Left lung (tissue), 10 donors: ENCODE results near the gene CASP12. TPM values are rescaled to one million over a fixed set of nuclear protein-coding genes. Genes with fewer than 3 reads are reported as not detected.
A peak's percentile ranks its signal among the peaks of the same experiment; 100 is the strongest.

ENCODE experiments used
- ATAC-seq: fragments of 200-7000 bp; cut with Tn5 transposase; one replicate; pipeline ENCODE4 v1.9.1; 2020; ENCODE audit warnings: moderate library complexity
- DNase-seq, 4 donors: peaks; one replicate each; pipeline ENCODE4 v3.0.0-alpha.2; 2013 to 2020
- H3K27ac ChIP-seq, 2 donors: fragments of 200-600 bp; sonication (generic) in 1 of 2; one replicate each; pipeline versions ENCODE4 v1.5.0 to v1.8.0; 2020 to 2021
- H3K27me3 ChIP-seq, 2 donors: fragments of 200-600 bp; sonication (generic) in 1 of 2; one replicate each; pipeline versions ENCODE4 v1.5.0 to v1.8.0; 2020 to 2021
- H3K36me3 ChIP-seq, 2 donors: fragments of 200-600 bp; sonication (generic) in 1 of 2; one replicate each; pipeline versions ENCODE4 v1.5.0 to v1.8.0; 2020 to 2021
- H3K4me1 ChIP-seq, 2 donors: fragments of 200-600 bp; one replicate each; pipeline ENCODE4 v1.8.0; 2021
- H3K4me3 ChIP-seq, 2 donors: fragments of 200-600 bp; sonication (generic) in 1 of 2; one replicate each; pipeline versions ENCODE4 v1.5.0 to v1.8.0; 2020 to 2021; ENCODE audit warnings: mild to moderate bottlenecking in 1 of 2
- H3K9me3 ChIP-seq, 2 donors: fragments of 200-600 bp; sonication (generic) in 1 of 2; one replicate each; pipeline versions ENCODE4 v1.5.0 to v1.8.0; 2020 to 2021
- CTCF ChIP-seq, 2 donors: fragments of 200-600 bp; sonication (generic) in 1 of 2; IDR thresholded peaks; one replicate each; pipeline versions ENCODE4 v1.5.0 to v1.8.0; 2021; ENCODE audit warnings: antibody characterized with exemption in 2 of 2
- intact Hi-C, 2 donors: fragments of 100-400 bp; cut with DNase I; formaldehyde crosslinking; loops; one replicate each; pipeline versions ENCODE4 v1.11.2 to v1.14.2; 2022
- polyA plus RNA-seq, 6 donors: library from polyadenylated mRNA; unstranded; fragments of 120-200 nt; gene quantifications; one replicate each; pipeline ENCODE4 v1.2.1, GENCODE V29; 2013; ENCODE audit not compliant: insufficient read length in 6 of 6
- total RNA-seq, 2 donors: library from RNA; stranded (reverse); fragmentation: NEBNext Ultra II Directional; extraction: Animal tissue kit (Norgen Biotek cat#: 25700); gene quantifications; one replicate each; pipeline ENCODE4 v1.2.1, GENCODE V29; 2021
- donor health status: DM: no; HTN: yes; CAD: no.
- donor health status: DM: no; HTN: no; CAD: no.

Gene CASP12
- total and polyA plus RNA-seq, 8 donors = 0.61 to 1.2 (median 0.97) TPM

DNA sequence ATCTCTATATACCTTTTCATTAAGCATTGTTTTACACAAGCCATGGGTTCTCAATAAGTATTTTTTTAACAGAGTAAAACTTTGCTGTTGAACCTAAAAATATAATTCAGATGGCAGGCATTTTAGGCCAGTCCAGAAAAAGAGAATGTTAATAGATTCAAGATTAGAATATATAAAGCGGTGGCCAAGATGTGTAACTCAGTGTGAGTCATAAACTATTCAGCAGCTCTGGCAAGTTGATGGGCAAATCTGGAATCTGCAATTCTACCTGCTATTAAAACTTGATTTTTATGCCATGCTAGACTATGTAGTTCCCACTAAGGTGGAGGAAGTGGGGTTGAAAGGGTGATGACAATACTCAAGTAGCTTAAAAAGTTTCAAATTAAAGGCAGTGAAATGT lies 45.4 kb downstream of the CASP12 start:
- no peak for ATAC-seq
- Histone ChIP-seq H3K36me3 (no peaks in the 10 kb centered on the region), H3K27me3 (no peaks in the 10 kb centered on the region), H3K4me1 (no peaks in the 10 kb centered on the region), H3K27ac (no peak overlapping the region), H3K4me3 (no peak overlapping the region), H3K9me3 (no peaks in the 10 kb centered on the region)
- TF ChIP-seq CTCF (IDR thresholded peaks at IDR 0.05) = no peak
- intact Hi-C loops = no loop called here
- no peak for DNase-seq

DNA sequence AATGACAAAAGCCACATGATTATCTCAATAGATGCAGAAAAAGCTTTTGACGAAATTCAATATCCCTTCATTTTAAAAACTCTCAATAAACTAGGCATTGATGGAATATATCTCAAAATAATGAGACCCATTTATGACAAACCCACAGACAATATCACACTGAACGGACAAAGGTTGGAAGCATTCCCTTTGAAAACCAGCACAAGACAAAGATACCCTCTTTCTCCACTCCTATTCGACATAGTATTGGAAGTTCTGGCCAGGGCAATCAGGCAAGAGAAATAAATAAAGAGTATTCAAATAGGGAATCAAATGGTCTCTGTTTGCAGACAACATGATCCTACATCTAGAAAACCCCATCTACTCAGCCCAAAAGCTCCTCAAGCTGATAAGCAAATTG lies 52.0 kb downstream of the CASP12 start:
- Histone ChIP-seq H3K36me3 (no peaks in the 10 kb centered on the region), H3K4me3 (no peak overlapping the region), H3K9me3 (no peaks in the 10 kb centered on the region), H3K27me3 (no peaks in the 10 kb centered on the region), H3K4me1 (peaks cover 0 to 4% of the 10 kb centered on the region in 2 donors), H3K27ac (no peak overlapping the region)
- TF ChIP-seq CTCF (IDR thresholded peaks at IDR 0.05) = no peak
- no peak for DNase-seq
- intact Hi-C loops = no loop called here
- no peak for ATAC-seq

DNA sequence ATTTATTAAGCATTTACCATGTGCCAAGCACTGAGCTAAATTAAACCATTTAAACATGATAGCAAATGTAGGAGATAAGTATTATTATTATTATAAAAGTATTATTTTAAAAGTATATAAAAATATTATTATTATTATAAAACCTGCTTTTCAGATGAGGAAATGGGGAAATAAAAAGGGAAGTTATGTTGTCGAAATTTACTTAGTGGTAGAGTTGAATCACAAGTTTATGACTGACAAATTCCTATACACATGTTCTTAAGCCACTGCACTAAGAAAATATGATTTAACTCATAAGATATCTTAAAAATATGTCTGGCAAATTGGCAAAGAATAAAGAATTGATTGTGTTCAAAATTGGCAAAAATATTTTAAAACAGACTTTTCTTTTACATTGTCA lies 53.8 kb downstream of the CASP12 start:
- ATAC-seq = no peak

DNA sequence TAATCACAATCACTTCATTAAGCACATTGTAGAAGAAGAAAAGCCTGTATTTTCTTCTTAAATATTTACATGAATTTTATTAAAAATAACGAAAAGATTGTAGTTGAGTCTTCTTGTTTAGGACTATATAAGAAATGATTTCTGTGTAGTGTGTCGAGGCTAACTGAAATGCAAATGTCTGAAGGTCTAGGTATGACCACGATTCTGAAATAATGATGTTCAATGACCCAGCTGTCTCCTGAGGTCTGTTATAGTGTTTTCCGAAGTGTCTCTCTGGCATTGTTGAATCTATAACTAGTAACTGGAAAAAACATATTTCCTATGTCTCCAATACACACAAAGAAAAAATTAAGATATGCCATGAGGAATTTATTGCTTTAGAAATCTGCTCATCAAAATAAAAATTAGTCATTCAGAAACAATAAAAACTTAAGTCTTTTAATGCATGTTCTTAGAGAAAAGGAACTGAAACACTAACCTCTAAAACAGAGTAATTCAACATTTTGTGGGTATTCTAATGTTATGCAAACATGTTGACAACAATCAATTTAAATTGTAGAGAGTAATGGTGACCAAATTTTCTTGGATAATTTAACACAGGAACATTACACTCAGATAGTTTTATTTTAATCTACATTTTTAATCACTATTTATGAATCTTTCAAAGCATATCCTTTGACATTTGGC lies 55.0 kb downstream of the CASP12 start:
- Histone ChIP-seq H3K27me3 (no peaks in the 10 kb centered on the region), H3K4me1 (peaks cover 0 to 4% of the 10 kb centered on the region in 2 donors), H3K4me3 (no peak overlapping the region), H3K27ac (peak overlapping the region in 1 of 2 donors; percentile 5), H3K36me3 (no peaks in the 10 kb centered on the region), H3K9me3 (peaks cover 0 to 11% of the 10 kb centered on the region in 2 donors)
- no peak for TF ChIP-seq CTCF (IDR thresholded peaks at IDR 0.05)
- DNase-seq (no peak), ATAC-seq (no peak)
- intact Hi-C loops = no loop called here

More for the DNA sequence above, 53.8 kb downstream of the CASP12 start:
- no peaks in the 10 kb centered on the region for H3K36me3 ChIP-seq
- H3K4me3 ChIP-seq = no peak overlapping the region
- H3K9me3 ChIP-seq = peaks cover 0 to 1% of the 10 kb centered on the region in 2 donors
- DNase-seq = no peak
- H3K27me3 ChIP-seq = no peaks in the 10 kb centered on the region
- intact Hi-C loops = no loop called here
- H3K27ac ChIP-seq = no peak overlapping the region
- no peak for TF ChIP-seq CTCF (IDR thresholded peaks at IDR 0.05)
- peaks cover 0 to 4% of the 10 kb centered on the region in 2 donors for H3K4me1 ChIP-seq

DNA sequence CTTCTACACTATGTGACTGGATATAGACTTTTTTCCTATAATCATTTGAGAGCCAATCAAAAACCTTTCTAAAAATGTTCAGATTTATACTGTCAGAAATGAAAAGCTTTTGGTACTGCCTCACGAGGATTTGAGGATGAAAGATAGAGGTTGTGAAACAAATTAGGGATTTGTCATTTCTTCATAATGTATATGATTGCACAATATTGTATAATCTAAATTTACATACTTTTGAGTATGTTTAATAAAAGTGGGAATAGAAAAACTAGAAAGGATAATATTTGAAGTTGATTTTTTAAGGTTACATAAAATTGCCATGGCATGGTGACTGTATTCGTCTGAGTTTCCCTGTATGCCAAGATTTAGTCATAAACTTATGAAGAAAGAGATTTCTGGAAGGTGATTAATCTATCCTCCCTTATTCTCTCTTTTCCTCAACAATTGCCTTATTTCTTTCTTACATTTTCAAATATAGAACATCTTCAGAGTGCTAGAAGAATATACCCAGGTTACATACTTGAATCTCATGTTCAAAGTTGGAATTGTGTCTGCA lies 56.2 kb downstream of the CASP12 start:
- Histone ChIP-seq H3K27ac (no peak overlapping the region), H3K27me3 (no peaks in the 10 kb centered on the region), H3K4me3 (no peak overlapping the region), H3K9me3 (peaks cover 0 to 11% of the 10 kb centered on the region in 2 donors), H3K4me1 (peaks cover 0 to 4% of the 10 kb centered on the region in 2 donors), H3K36me3 (no peaks in the 10 kb centered on the region)
- intact Hi-C loops = no loop called here
- TF ChIP-seq CTCF (IDR thresholded peaks at IDR 0.05) = no peak
- DNase-seq (no peak), ATAC-seq (no peak)
